ELR (cell line): ENCODE measurements around the gene FOXO6.

ENCODE experiments used
- DNase-seq: peaks from one replicate; pipeline ENCODE4 v3.0.0-alpha.2; 2015; ENCODE audit warnings: low read depth

FOXO6 gene

GRCh38 chr1:41408691-41409090 lies 47.5 kb downstream of the FOXO6 start:
- DNase-seq, result no peak

GRCh38 chr1:41409825-41410224 lies 48.6 kb downstream of the FOXO6 start:
- DNase-seq, result no peak

GRCh38 chr1:41410462-41410861 lies 49.2 kb downstream of the FOXO6 start:
- no peak for DNase-seq

GRCh38 chr1:41411229-41411628 lies 50.0 kb downstream of the FOXO6 start:
- DNase-seq, result no peak

GRCh38 chr1:41412748-41413147 lies 51.5 kb downstream of the FOXO6 start:
- no peak for DNase-seq

GRCh38 chr1:41413748-41414281 lies 52.6 kb downstream of the FOXO6 start:
- DNase-seq, result no peak

GRCh38 chr1:41414296-41414695 lies 53.1 kb downstream of the FOXO6 start:
- no peak for DNase-seq

- no peak for DNase-seq
Observed at GRCh38 chr1:41414716-41415306, 53.6 kb downstream of the FOXO6 start.

GRCh38 chr1:41416081-41416480 lies 54.8 kb downstream of the FOXO6 start:
- no peak for DNase-seq

- peak; percentile 82 for DNase-seq
Observed at GRCh38 chr1:41416552-41417334, 55.5 kb downstream of the FOXO6 start.

GRCh38 chr1:41417335-41417682 lies 56.1 kb downstream of the FOXO6 start:
- DNase-seq, result no peak

- no peak for DNase-seq
Observed at GRCh38 chr1:41417746-41418145, 56.5 kb downstream of the FOXO6 start.

- peak; percentile 94 for DNase-seq
Observed at GRCh38 chr1:41418857-41419583, 57.8 kb downstream of the FOXO6 start.

GRCh38 chr1:41419584-41420295 lies 58.5 kb downstream of the FOXO6 start:
- no peak for DNase-seq

GRCh38 chr1:41420351-41420750 lies 59.1 kb downstream of the FOXO6 start:
- no peak for DNase-seq

- DNase-seq, result no peak
Observed at GRCh38 chr1:41420860-41421259, 59.6 kb downstream of the FOXO6 start.

GRCh38 chr1:41422306-41422705 lies 61.1 kb downstream of the FOXO6 start:
- no peak for DNase-seq

GRCh38 chr1:41423511-41424191 lies 62.4 kb downstream of the FOXO6 start:
- DNase-seq, result peak; percentile 32

- DNase-seq, result no peak
Observed at GRCh38 chr1:41424581-41425118, 63.4 kb downstream of the FOXO6 start.

- no peak for DNase-seq
Observed at GRCh38 chr1:41425369-41425768, 64.1 kb downstream of the FOXO6 start.

- no peak for DNase-seq
Observed at GRCh38 chr1:41426201-41426890, 65.1 kb downstream of the FOXO6 start.
